DND-41 (cell line): Measurements from ENCODE around the gene GOLPH3.
A peak's percentile ranks its signal among the peaks of the same experiment; 100 is the strongest.
"Not testable (repeated sequence)": the region's sequence is repeated elsewhere in the genome, so short reads cannot be mapped to it uniquely, and the experiment has no call there.

Source experiments
- ATAC-seq: fragments of 200-7000 bp; cut with Tn5 transposase; 3 replicates; pipeline ENCODE4 v1.9.1; 2021; ENCODE audit warnings: low read depth; ENCODE audit not compliant: insufficient read depth
- DNase-seq: peaks from one replicate; pipeline ENCODE4 v3.0.0-alpha.2; 2020
- H2AFZ ChIP-seq: 2 replicates; pipeline ENCODE4 v1.6.0; 2012; ENCODE audit warnings: low read depth, low read length
- H3K27ac ChIP-seq: 2 replicates; pipeline ENCODE4 v1.5.1; 2012; ENCODE audit warnings: low read length, inconsistent platforms
- H3K27me3 ChIP-seq: fragments of 200-600 bp; sonication (generic); 2 replicates; pipeline ENCODE4 v1.6.0; 2012; ENCODE audit warnings: low read length, mild to moderate bottlenecking, inconsistent platforms; ENCODE audit not compliant: insufficient read depth, poor library complexity
- H3K36me3 ChIP-seq: 2 replicates; pipeline ENCODE4 v1.5.1; 2012; ENCODE audit warnings: low read length, inconsistent platforms; ENCODE audit not compliant: insufficient read depth
- H3K4me1 ChIP-seq: 2 replicates; pipeline ENCODE4 v1.5.1; 2012; ENCODE audit warnings: mild to moderate bottlenecking, low read length; ENCODE audit not compliant: insufficient read depth
- H3K4me2 ChIP-seq: 2 replicates; pipeline ENCODE4 v1.6.0; 2012; ENCODE audit warnings: mild to moderate bottlenecking, moderate library complexity, low read length, inconsistent platforms; ENCODE audit not compliant: insufficient read depth
- H3K4me3 ChIP-seq, 2 experiments: fragments of 200-600 bp in 1 of 2; shearing (Covaris generic) in 1 of 2; 2 replicates each; pipeline ENCODE4 v1.5.1; 2012 to 2016; ENCODE audit warnings: inconsistent platforms in 2 of 2, low read length in 2 of 2, mild to moderate bottlenecking in 2 of 2, low read depth in 1 of 2, moderate library complexity in 1 of 2
- H3K79me2 ChIP-seq: 2 replicates; pipeline ENCODE4 v1.6.0; 2012; ENCODE audit warnings: low read length, inconsistent platforms; ENCODE audit not compliant: insufficient read depth
- H3K9ac ChIP-seq: 2 replicates; pipeline ENCODE4 v1.6.0; 2012; ENCODE audit warnings: low read depth, mild to moderate bottlenecking, inconsistent platforms, low read length, moderate library complexity
- H3K9me3 ChIP-seq: 2 replicates; pipeline ENCODE4 v1.5.1; 2012; ENCODE audit warnings: low read length, moderate library complexity, mild to moderate bottlenecking, inconsistent platforms; ENCODE audit not compliant: insufficient read depth, severe bottlenecking
- H4K20me1 ChIP-seq: 2 replicates; pipeline ENCODE4 v1.6.0; 2012; ENCODE audit warnings: low read length; ENCODE audit not compliant: insufficient read depth
- EZH2 ChIP-seq: IDR thresholded peaks from 3 replicates; pipeline ENCODE4 v1.6.1; 2012; ENCODE audit warnings: borderline replicate concordance, low read depth, mild to moderate bottlenecking, moderate library complexity, low read length, inconsistent platforms; ENCODE audit not compliant: severe bottlenecking
- TF ChIP-seq, protein P1 (sequence below): IDR thresholded peaks from 2 replicates; pipeline ENCODE4 v1.5.1; 2012; ENCODE audit warnings: borderline replicate concordance, low read length, moderate library complexity, mild to moderate bottlenecking; ENCODE audit not compliant: poor library complexity, severe bottlenecking; ENCODE audit errors: extremely low read depth

The GOLPH3 gene

DNA sequence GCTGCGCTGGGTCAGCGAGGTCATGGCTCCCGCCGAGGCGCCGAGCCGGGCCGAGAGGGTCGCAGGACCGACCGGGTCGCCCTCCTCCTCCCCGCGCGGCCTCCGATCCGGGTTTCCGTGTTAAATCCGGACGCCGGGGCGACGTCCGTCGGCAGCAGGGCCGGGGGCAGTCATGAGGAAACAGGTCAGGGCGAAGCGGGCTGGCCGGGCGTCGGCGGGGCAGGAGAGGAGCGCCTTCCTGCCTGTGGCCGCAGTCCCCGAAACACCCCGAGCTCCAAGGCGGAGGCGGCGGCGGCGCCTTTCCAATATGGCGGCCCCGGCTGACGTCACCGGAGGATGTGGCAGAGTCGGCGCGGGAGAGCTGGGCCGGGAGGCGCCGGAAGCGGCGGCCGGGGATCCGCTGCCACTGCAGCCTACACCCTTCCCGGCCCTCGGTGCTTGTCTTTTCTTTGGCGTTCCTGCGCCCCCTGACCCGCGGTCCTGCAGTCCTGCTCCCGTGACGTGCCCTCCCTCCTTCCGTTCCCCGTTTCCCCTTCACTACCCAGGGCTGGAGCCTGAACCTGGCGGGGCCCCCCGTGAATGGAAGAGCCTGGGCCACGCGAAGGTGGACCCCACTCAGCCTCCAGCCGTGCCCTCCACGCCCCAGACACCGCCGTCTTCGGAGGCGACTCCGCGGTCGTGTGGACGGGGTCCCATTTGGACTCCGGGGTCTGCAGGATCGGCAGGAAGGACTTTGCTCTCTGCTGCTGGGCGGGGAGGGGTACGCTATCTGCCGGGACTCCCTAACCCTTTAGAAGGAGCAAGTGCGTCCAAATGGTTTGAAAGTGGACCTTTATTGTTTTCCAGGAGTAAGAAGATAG, at the start of gene GOLPH3:
TSS of gene GOLPH3 (minus strand) at position 309 of the 860 bp plus-strand sequence. CDS start at position 24, 285 bp downstream.
- Histone ChIP-seq H4K20me1 (peaks cover 23% of the 10 kb centered on the region), H3K9me3 (no peaks in the 10 kb centered on the region), H3K9ac (peak within 1 kb of the TSS; percentile 94), H3K4me1 (peaks cover 31% of the 10 kb centered on the region), H3K27ac (peak within 1 kb of the TSS; percentile 96), H3K27me3 (no peaks in the 10 kb centered on the region), H3K36me3 (peaks cover 25% of the 10 kb centered on the region), H3K79me2 (peaks cover 53% of the 10 kb centered on the region), H2AFZ (peak within 1 kb of the TSS; percentile 97), H3K4me3 (peak within 1 kb of the TSS; percentile 81 to 90), H3K4me2 (peak within 1 kb of the TSS; percentile 62)
- peak; percentile 91 for ATAC-seq
- peak; percentile 90 for DNase-seq
- TF ChIP-seq EZH2, result no peak
- TF ChIP-seq, protein P1, sequence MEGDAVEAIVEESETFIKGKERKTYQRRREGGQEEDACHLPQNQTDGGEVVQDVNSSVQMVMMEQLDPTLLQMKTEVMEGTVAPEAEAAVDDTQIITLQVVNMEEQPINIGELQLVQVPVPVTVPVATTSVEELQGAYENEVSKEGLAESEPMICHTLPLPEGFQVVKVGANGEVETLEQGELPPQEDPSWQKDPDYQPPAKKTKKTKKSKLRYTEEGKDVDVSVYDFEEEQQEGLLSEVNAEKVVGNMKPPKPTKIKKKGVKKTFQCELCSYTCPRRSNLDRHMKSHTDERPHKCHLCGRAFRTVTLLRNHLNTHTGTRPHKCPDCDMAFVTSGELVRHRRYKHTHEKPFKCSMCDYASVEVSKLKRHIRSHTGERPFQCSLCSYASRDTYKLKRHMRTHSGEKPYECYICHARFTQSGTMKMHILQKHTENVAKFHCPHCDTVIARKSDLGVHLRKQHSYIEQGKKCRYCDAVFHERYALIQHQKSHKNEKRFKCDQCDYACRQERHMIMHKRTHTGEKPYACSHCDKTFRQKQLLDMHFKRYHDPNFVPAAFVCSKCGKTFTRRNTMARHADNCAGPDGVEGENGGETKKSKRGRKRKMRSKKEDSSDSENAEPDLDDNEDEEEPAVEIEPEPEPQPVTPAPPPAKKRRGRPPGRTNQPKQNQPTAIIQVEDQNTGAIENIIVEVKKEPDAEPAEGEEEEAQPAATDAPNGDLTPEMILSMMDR, result peak; percentile 9

DNA sequence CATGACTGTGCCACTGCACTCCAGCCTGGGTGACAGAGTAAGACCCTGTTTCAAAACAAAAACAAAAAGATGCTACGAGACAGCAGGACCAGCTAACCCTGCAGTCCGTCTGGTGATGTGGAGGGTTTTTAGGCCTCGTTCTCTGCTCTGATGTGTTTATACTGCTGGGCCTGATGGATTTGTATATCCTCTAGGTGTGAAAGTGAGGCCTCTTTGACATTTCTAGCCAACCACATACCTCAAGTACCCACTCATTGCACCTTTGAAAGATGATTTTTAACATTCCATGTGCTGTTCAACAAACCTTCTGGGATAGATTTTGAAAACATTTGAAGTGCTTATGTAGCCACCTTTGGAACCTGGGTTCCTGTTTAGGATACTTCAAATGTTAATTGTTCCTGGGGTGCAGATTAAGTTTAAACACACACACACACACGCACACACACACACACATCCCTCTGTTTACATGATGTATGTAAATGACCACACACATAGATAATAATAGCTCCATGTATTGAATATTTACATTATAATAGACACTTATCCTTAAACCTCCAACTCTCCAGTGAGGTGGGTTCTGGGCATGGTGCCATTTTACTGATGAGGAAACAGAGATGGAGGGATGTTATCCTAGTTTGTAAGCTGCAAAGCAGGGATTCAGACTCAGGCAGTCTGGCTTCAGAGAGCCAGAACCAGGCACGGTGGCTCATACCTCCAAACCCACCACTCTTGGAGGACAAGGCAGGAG, 48.8 kb upstream of the GOLPH3 start:
- Histone ChIP-seq H3K9me3 (no peaks in the 10 kb centered on the region), H3K9ac (no peak overlapping the region), H4K20me1 (no peaks in the 10 kb centered on the region), H3K4me1 (peaks cover 10% of the 10 kb centered on the region; the same call in 1 of the 2 replicates), H2AFZ (no peak overlapping the region), H3K4me2 (no peak overlapping the region), H3K36me3 (peaks cover 3% of the 10 kb centered on the region; the same call in 1 of the 2 replicates), H3K79me2 (no peaks in the 10 kb centered on the region), H3K27me3 (no peaks in the 10 kb centered on the region), H3K4me3 (no peak overlapping the region), H3K27ac (no peak overlapping the region)
- no peak for DNase-seq
- no peak for ATAC-seq
- TF ChIP-seq EZH2, result no peak
- TF ChIP-seq, protein P1, result no peak

DNA sequence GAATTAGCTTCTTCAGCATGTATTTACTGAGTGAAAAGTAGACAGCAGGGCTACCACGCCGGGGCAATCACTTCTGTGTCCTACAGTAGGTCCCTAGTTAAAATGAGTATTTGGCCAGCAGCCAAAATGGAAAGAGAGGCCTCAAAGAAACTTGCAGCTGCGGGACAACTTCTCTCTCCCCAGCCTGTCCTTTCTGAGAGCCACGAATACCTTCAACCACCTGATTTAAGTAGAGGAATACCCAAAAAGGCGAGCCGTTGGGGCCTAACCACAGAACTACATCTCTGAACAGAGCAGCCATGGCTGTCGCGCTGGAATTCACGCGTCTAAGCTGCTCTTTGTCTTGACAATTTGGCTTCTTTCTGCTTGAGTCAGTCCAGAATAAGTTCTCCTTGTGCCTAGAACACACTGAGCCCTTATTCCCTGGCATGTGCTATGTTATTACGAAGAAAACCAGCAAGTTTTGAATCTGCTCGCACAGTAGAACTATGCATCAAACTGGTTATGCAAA, 43.8 kb upstream of the GOLPH3 start:
- Histone ChIP-seq H3K4me1 (peaks cover 11% of the 10 kb centered on the region; the same call in 1 of the 2 replicates), H3K27ac (no peak overlapping the region), H3K9me3 (no peaks in the 10 kb centered on the region), H3K27me3 (no peaks in the 10 kb centered on the region), H3K4me3 (no peak overlapping the region), H3K4me2 (no peak overlapping the region), H2AFZ (peak overlapping the region; percentile 14; the same call in 1 of the 2 replicates), H4K20me1 (no peaks in the 10 kb centered on the region), H3K9ac (no peak overlapping the region), H3K36me3 (no peaks in the 10 kb centered on the region), H3K79me2 (no peaks in the 10 kb centered on the region)
- DNase-seq, result peak; percentile 36
- ATAC-seq, result peak; percentile 77
- TF ChIP-seq, protein P1, result no peak

DNA sequence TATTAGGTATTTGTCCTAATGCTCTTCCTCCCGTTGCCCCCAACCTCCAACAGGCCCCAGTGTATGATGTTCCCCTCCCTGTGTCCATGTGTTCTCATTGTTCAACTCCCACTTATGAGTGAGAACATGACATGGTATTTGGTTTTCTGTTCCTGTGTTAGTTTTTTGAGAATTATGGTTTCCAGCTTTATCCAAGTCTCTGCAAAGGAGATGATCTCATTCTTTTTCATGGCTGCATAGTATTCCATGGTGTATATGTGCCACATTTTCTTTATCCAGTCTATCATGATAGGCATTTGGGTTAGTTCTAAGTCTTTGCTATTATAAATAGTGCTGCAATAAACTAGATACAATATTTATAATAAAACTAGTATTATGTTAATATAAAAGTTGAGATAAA, 40.2 kb upstream of the GOLPH3 start:
- not testable (repeated sequence) for H3K9me3 ChIP-seq, H3K27ac ChIP-seq, DNase-seq, ATAC-seq, H3K4me2 ChIP-seq, H3K9ac ChIP-seq, H3K36me3 ChIP-seq, H4K20me1 ChIP-seq, H3K79me2 ChIP-seq, H2AFZ ChIP-seq, H3K27me3 ChIP-seq, H3K4me3 ChIP-seq
- peaks cover 11% of the 10 kb centered on the region; the same call in 1 of the 2 replicates for H3K4me1 ChIP-seq
